GM13977 (cell line): ENCODE measurements around the gene ARID1A.
A peak's percentile ranks its signal among the peaks of the same experiment; 100 is the strongest.
"Not testable (repeated sequence)": the region's sequence is repeated elsewhere in the genome, so short reads cannot be mapped to it uniquely, and the experiment has no call there.

Experiments
- DNase-seq: peaks from one replicate; pipeline ENCODE4 v3.0.0; 2012; ENCODE audit warnings: low spot score
- in situ Hi-C: fragments of 300-500 bp; cut with MboI; formaldehyde crosslinking; loops from one replicate; pipeline ENCODE4 v1.12.0; 2022; ENCODE audit warnings: low sequenced_read_pairs, low pct_unique_long_range_greater_than_20kb, mixed read lengths, inconsistent platforms; ENCODE audit not compliant: unreplicated experiment
- TF ChIP-seq, protein P1 (sequence below): IDR thresholded peaks from 2 replicates; pipeline ENCODE4 v1.5.1; 2012; ENCODE audit warnings: mild to moderate bottlenecking, control low read depth; ENCODE audit not compliant: insufficient read depth; ENCODE audit errors: extremely low read depth, missing control alignments

The ARID1A gene

DNA sequence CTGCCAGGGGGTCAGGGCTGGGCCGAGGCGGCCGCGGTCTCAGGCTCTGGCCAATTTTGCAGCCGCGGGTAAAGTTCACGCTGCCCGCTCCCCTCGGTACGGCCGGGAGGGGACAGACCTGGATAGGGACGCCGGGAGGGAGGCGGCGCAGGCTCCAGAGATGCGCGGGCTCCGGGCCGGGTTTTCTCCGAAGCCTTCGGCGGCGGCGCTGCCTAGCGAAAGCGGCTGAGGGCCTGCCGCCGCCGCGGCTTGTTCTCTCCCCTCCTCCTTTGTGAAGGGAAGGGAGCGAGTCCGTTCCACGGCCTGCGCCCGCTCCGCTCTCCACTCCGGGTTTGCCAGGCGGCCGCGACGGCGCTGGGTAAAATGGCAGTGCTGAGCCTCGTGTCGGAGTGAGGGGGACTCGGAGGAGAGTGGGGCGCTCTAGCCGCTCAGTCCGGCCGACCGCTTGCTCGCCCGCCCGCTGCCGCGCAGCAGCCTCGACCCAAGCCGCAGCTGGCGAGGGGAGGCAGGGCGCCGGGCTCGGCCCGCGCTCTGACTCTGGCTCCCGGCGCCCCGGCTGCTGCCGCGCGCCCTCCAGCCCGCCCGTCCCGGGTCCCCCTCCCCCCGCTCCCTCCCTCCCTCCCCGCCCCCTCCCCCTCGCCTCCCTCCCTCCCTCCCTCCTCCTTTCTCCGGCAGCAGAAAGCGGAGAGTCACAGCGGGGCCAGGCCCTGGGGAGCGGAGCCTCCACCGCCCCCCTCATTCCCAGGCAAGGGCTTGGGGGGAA is at the start of gene ARID1A:
Gene ARID1A (plus strand): TSS at position 660 of the 763 bp plus-strand sequence. CDS start 389 bp downstream, outside the sequence.
- DNase-seq, result peak; percentile 88
- in situ Hi-C loops, result no loop called here
- TF ChIP-seq, protein P1, sequence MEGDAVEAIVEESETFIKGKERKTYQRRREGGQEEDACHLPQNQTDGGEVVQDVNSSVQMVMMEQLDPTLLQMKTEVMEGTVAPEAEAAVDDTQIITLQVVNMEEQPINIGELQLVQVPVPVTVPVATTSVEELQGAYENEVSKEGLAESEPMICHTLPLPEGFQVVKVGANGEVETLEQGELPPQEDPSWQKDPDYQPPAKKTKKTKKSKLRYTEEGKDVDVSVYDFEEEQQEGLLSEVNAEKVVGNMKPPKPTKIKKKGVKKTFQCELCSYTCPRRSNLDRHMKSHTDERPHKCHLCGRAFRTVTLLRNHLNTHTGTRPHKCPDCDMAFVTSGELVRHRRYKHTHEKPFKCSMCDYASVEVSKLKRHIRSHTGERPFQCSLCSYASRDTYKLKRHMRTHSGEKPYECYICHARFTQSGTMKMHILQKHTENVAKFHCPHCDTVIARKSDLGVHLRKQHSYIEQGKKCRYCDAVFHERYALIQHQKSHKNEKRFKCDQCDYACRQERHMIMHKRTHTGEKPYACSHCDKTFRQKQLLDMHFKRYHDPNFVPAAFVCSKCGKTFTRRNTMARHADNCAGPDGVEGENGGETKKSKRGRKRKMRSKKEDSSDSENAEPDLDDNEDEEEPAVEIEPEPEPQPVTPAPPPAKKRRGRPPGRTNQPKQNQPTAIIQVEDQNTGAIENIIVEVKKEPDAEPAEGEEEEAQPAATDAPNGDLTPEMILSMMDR, result no peak

DNA sequence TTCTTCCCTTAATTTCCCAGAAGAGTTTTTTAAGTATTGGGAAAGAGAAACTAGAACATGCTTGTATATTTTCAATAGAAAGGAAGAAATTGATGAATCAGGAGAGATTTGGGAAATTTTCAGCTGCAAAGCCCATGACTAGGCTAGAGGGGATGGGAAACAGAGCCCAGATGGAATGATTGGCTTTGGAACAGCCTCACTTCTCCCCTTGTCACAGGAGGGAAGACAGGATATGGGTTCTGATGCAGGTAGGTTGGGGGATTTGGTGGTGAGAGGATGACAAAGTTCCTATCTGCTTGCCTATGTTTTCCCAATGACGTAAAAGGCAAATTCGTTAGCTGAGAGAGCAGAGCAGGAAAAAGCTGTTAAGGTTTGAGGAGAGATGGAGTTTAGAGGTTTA is 31.0 kb upstream of the ARID1A start:
- TF ChIP-seq, protein P1, result no peak
- no peak for DNase-seq
- in situ Hi-C loops, result no loop called here

DNA sequence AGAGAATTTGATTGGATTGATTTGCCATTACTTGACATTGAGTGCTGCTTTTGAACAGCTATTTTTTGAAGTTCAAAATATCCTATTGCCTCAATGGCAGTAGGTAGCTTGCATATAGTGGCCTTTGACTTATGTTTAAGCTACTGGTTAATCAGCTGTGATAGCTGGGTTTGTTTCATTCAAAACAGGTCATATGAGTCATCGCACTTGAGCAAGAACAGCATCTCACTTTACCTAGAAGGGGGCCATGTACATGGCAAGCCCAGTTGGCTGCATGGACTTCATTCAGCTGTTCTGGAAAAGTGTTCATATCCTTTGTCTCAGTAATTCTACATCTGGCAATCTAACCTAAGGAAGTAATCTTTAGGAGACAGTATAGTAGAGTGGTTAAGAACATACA is 29.0 kb upstream of the ARID1A start:
- in situ Hi-C loops, result no loop called here
- TF ChIP-seq, protein P1, result no peak
- no peak for DNase-seq

DNA sequence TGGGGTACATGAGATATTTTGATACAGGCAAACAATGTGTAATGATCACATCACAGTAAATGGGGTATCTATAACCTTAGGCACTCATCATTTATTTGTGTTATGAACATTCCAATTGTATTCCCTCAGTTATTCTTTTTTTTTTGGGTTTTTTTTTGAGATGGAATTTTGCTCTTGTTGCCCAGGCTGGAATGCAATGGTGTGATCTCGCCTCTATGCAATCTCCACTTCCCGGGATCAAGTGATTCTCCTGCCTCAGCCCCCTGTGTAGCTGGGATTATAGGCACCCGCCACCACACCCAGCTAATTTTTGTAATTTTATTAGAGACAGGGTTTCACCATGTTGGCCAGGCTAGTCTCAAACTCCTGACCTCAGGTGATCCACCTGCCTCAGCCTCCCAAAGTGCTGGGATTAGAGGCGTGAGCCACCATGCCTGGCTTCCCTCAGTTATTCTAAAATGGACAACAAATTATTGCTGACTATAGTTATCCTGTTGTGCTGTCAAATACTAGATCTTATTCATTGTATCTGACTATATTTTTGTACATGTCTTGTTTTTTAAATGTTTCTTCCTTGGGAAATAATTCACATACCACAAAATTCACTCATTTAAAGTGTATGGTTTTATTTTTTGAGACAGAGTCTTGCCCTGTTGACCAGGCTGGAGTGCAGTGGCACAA is 27.6 kb upstream of the ARID1A start:
- DNase-seq, in situ Hi-C loops: not testable (repeated sequence)

GRCh38 chr1:26677306-26678115 is 18.3 kb upstream of the ARID1A start:
- DNase-seq, result peak; percentile 66
- TF ChIP-seq, protein P1, result peak; percentile 48
- in situ Hi-C loops, result no loop called here

DNA sequence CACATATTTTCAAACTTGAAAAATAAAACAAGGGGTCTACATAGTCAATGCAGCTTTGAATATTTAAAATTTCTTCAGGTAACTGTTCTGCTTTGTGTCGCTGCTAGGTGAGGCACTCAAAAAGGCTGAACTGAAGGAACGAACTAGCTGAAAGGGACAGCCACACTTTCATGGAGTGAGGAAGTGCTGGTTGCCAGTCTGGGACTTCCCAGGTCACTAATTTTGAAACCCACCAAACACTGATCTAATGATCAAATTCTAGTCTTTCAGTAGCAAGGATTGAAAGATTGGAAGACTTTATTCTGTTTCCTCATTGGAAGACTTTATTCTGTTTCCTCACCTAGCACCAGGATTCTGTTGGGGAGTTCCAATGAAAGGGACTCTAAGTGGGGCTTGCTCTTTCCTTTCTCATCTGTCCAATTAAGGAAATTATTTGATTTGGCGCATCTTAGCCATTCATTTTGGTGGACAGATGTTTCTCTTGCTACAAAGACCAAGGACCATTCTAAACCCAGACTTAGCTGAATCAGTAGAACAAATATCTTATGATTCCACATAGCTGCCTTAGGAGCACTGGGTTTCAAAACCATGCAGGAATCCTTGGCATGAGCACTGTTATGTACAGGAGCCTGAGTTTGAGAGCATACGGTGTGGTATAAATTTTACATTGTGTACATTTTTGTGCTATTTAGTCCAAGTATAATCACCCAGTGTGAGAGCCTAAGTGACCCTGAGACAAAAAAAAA is 10.9 kb upstream of the ARID1A start:
- no peak for DNase-seq
- in situ Hi-C loops, result no loop called here
- TF ChIP-seq, protein P1, result no peak
